GM12878 (cell line): ENCODE measurements around the gene PIWIL4. TPM values are rescaled to one million over a fixed set of nuclear protein-coding genes. Genes with fewer than 3 reads are reported as not detected.

Experiments used
- BRCA1 ChIP-seq: IDR thresholded peaks from 2 replicates; pipeline ENCODE4 v1.6.1; 2011; ENCODE audit warnings: low read depth, low read length, improper control_type of control experiment
- EP300 ChIP-seq, 2 experiments: fragments of 150-350 bp in 1 of 2; IDR thresholded peaks; 2 replicates each; pipeline ENCODE4 v1.6.1; 2011 to 2012; ENCODE audit warnings: low read depth in 2 of 2, low read length in 2 of 2, borderline replicate concordance in 1 of 2, improper control_type of control experiment in 1 of 2, inconsistent platforms in 1 of 2; ENCODE audit not compliant: control insufficient read depth in 1 of 2
- HDAC2 ChIP-seq: fragments of 200-600 bp; sonication (generic); IDR thresholded peaks from 2 replicates; pipeline ENCODE4 v1.6.1; 2017
- HDAC6 ChIP-seq: fragments of 200-600 bp; sonication (generic); IDR thresholded peaks from one replicate; pipeline ENCODE4 v1.8.0; 2017; ENCODE audit warnings: antibody characterized with exemption; ENCODE audit not compliant: unreplicated experiment
- KDM1A ChIP-seq: fragments of 200-600 bp; sonication (generic); IDR thresholded peaks from 2 replicates; pipeline ENCODE4 v1.6.1; 2016; ENCODE audit warnings: borderline replicate concordance
- MEF2A ChIP-seq: IDR thresholded peaks from 2 replicates; pipeline ENCODE4 v1.6.1; 2011; ENCODE audit warnings: low read depth, mild to moderate bottlenecking, low read length, moderate library complexity; ENCODE audit not compliant: insufficient read depth
- MEF2B ChIP-seq: fragments of 450-650 bp; IDR thresholded peaks from 2 replicates; pipeline ENCODE4 v1.6.1; 2018; ENCODE audit warnings: mild to moderate bottlenecking, moderate library complexity; ENCODE audit not compliant: partially characterized antibody, poor library complexity, severe bottlenecking
- NRF1 ChIP-seq: conservative IDR thresholded peaks from 2 replicates; pipeline ENCODE4 v1.6.1; 2011; ENCODE audit warnings: mild to moderate bottlenecking, low read depth, low read length, improper control_type of control experiment
- SIX5 ChIP-seq: IDR thresholded peaks from 2 replicates; pipeline ENCODE4 v1.6.1; 2011; ENCODE audit warnings: mild to moderate bottlenecking, low read depth, low read length, moderate library complexity; ENCODE audit not compliant: severe bottlenecking
- SREBF1 ChIP-seq: IDR thresholded peaks from 2 replicates; pipeline ENCODE4 v1.6.1; 2012; ENCODE audit warnings: mild to moderate bottlenecking, low read length
- SREBF2 ChIP-seq: IDR thresholded peaks from 2 replicates; pipeline ENCODE4 v1.6.1; 2012; ENCODE audit warnings: mild to moderate bottlenecking, low read length
- STAT1 ChIP-seq: fragments of 450-650 bp; conservative IDR thresholded peaks from 2 replicates; pipeline ENCODE4 v1.6.1; 2014; ENCODE audit warnings: antibody characterized with exemption, mild to moderate bottlenecking
- STAT3 ChIP-seq: IDR thresholded peaks from 2 replicates; pipeline ENCODE4 v1.6.1; 2011; ENCODE audit warnings: low read depth, low read length, improper control_type of control experiment
- TCF12 ChIP-seq: IDR thresholded peaks from 2 replicates; pipeline ENCODE4 v1.6.1; 2011; ENCODE audit warnings: low read depth, mild to moderate bottlenecking, low read length
- YY1 ChIP-seq: IDR thresholded peaks from 2 replicates; pipeline ENCODE4 v1.6.1; 2011; ENCODE audit warnings: low read depth, mild to moderate bottlenecking, low read length
- ZBTB11 ChIP-seq: fragments of 450-650 bp; formaldehyde crosslinking; IDR thresholded peaks from 2 replicates; pipeline ENCODE4 v1.5.0; 2022; ENCODE audit warnings: mild to moderate bottlenecking, missing genetic modification characterization
- ZNF217 ChIP-seq: fragments of 450-650 bp; IDR thresholded peaks from 2 replicates; pipeline ENCODE4 v1.6.1; 2017; ENCODE audit warnings: antibody characterized with exemption, mild to moderate bottlenecking
- ZNF274 ChIP-seq: IDR thresholded peaks from one replicate; pipeline ENCODE4 v1.8.0; 2011; ENCODE audit not compliant: insufficient read length, insufficient read depth
- ZNF384 ChIP-seq: IDR thresholded peaks from 2 replicates; pipeline ENCODE4 v1.6.1; 2012; ENCODE audit warnings: low read depth, mild to moderate bottlenecking, low read length, improper control_type of control experiment, borderline replicate concordance
- ZZZ3 ChIP-seq: IDR thresholded peaks from 2 replicates; pipeline ENCODE4 v1.6.1; 2011; ENCODE audit warnings: low read depth; ENCODE audit not compliant: control insufficient read depth, insufficient read length
- polyA plus RNA-seq, 11 experiments: library from polyadenylated mRNA; depleted of rRNA in 4 of 11; unstranded in 6 of 11; stranded (reverse) in 5 of 11; fragments of >200 nt; fragmentation: Nextera tagmentation in 4 of 11; fragmentation: Illumina TruSeq in 1 of 11; extraction: Ambion mirVana in 4 of 11; extraction: Trizol in 1 of 11; gene quantifications; 1 replicate in 1 of 11; 2 replicates in 10 of 11; pipeline versions ENCODE4 v1.2.1 to v1.2.3, GENCODE V29; 2011 to 2016; ENCODE audit warnings: inconsistent platforms in 2 of 11, missing spikeins in 2 of 11, low read depth in 1 of 11
- total RNA-seq, 4 experiments: library from RNA; depleted of rRNA in 3 of 4; stranded (reverse); fragments of >200 nt in 3 of 4; fragmentation: Illumina TruSeq in 1 of 4; extraction: Trizol in 1 of 4; gene quantifications; 2 replicates each; pipeline versions ENCODE4 v1.2.1 to v1.2.3, GENCODE V29; 2013 to 2021
- TF ChIP-seq, protein P1 (sequence below): IDR thresholded peaks from 2 replicates; pipeline ENCODE4 v1.6.1; 2011; ENCODE audit warnings: mild to moderate bottlenecking, low read depth, low read length, moderate library complexity; ENCODE audit not compliant: insufficient replicate concordance
- TF ChIP-seq, protein P2 (sequence below): fragments of 450-650 bp; IDR thresholded peaks from 2 replicates; pipeline ENCODE4 v1.6.1; 2016; ENCODE audit warnings: mild to moderate bottlenecking
- TF ChIP-seq, protein P3 (sequence below): fragments of 450-650 bp; IDR thresholded peaks from 2 replicates; pipeline ENCODE4 v1.6.1; 2016; ENCODE audit warnings: mild to moderate bottlenecking

The PIWIL4 gene
- total and polyA plus RNA-seq, 10 of the 15 experiments (the other 5 are each of a cell fraction or from before 2014, with no cell fraction given), result 0.23 to 13.3 (median 0.47) TPM

GRCh38 chr11:94602430-94603372 lies 35.5 kb downstream of the PIWIL4 start (continued):
- peak; percentile 62 for TF ChIP-seq MEF2B
- TF ChIP-seq, protein P1, sequence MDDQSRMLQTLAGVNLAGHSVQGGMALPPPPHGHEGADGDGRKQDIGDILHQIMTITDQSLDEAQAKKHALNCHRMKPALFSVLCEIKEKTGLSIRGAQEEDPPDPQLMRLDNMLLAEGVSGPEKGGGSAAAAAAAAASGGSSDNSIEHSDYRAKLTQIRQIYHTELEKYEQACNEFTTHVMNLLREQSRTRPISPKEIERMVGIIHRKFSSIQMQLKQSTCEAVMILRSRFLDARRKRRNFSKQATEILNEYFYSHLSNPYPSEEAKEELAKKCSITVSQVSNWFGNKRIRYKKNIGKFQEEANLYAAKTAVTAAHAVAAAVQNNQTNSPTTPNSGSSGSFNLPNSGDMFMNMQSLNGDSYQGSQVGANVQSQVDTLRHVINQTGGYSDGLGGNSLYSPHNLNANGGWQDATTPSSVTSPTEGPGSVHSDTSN, result no peak
- no peak for TF ChIP-seq MEF2A
- no peak for TF ChIP-seq BRCA1
- no peak for TF ChIP-seq ZNF384
- TF ChIP-seq SIX5, result no peak
- no peak for TF ChIP-seq HDAC2
- TF ChIP-seq, protein P2, sequence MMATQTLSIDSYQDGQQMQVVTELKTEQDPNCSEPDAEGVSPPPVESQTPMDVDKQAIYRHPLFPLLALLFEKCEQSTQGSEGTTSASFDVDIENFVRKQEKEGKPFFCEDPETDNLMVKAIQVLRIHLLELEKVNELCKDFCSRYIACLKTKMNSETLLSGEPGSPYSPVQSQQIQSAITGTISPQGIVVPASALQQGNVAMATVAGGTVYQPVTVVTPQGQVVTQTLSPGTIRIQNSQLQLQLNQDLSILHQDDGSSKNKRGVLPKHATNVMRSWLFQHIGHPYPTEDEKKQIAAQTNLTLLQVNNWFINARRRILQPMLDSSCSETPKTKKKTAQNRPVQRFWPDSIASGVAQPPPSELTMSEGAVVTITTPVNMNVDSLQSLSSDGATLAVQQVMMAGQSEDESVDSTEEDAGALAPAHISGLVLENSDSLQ, result peak; percentile 62; the same call in 1 of the 2 replicates
- TF ChIP-seq ZZZ3, result no peak
- TF ChIP-seq KDM1A, result no peak
- no peak for TF ChIP-seq ZBTB11 (CRISPR knock-in tag)
- TF ChIP-seq NRF1, result no peak
- TF ChIP-seq EP300 (IDR thresholded peaks at IDR 0.05; ENCODE audit: borderline replicate concordance in 1 of 2, control insufficient read depth in 1 of 2, low read depth in 2 of 2, low read length in 2 of 2), result peak; percentile 80 to 95; a peak in 2 of 4 replicates
- no peak for TF ChIP-seq ZNF274
- TF ChIP-seq, protein P3, sequence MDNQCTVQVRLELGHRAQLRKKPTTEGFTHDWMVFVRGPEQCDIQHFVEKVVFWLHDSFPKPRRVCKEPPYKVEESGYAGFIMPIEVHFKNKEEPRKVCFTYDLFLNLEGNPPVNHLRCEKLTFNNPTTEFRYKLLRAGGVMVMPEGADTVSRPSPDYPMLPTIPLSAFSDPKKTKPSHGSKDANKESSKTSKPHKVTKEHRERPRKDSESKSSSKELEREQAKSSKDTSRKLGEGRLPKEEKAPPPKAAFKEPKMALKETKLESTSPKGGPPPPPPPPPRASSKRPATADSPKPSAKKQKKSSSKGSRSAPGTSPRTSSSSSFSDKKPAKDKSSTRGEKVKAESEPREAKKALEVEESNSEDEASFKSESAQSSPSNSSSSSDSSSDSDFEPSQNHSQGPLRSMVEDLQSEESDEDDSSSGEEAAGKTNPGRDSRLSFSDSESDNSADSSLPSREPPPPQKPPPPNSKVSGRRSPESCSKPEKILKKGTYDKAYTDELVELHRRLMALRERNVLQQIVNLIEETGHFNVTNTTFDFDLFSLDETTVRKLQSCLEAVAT, result peak; percentile 76; the same call in 1 of the 2 replicates
- TF ChIP-seq YY1, result no peak
- peak; percentile 86; the same call in 1 of the 2 replicates for TF ChIP-seq ZNF217
- no peak for TF ChIP-seq SREBF1
- no peak for TF ChIP-seq STAT3
- TF ChIP-seq HDAC6, result no peak
- no peak for TF ChIP-seq SREBF2
- no peak for TF ChIP-seq TCF12
- no peak for TF ChIP-seq STAT1
